Cerebellar cortex (tissue), 1 donor: ENCODE results near the gene CABP7.

ENCODE experiments used
- DNase-seq: peaks from one replicate; pipeline ENCODE4 v3.0.0-alpha.2; 2015; ENCODE audit warnings: low spot score

CABP7 gene

DNA sequence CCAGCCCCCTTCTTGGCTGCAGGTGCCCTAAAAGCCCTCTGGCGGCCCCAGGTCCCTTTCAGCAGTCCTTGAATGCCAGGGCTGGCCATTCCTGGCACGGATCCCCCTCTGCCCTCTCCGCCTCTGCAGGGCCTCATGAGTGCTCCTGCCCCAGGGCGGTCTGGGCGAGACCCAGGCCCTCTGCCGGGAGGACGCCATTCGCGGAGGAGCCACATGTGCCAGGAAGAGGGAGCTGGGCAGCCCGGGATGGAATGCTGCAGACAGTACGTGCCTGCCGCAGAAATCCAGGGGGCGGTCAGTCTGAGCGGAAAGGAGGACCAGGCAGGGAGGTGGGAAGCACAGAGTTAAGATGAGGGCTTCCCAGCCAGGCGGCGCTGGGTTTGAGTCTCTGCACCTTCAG is 2.8 kb downstream of the CABP7 start:
- DNase-seq = no peak

DNA sequence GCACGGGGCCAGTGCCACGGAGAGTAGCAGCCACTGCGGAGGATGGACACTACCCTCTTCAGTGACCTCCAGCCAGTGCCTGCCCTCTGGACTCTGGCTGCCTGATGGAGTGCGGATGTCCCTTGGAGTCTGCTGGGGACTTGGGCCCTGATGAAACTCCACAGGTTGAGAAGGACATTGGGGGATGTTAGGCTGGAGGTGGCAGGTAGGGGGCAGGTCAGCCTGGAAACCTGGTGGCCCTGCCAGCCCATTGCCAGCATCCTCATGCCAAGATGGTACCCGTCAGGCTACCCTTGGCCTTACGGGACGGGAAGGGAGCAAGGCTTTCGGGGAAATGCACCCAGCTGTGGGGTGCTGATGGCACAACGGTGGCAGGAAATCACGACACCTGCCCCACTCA is 4.0 kb downstream of the CABP7 start:
- no peak for DNase-seq

- no peak for DNase-seq
These were observed 5.0 kb downstream of the CABP7 start for GRCh38 chr22:29724843-29725242.

DNA sequence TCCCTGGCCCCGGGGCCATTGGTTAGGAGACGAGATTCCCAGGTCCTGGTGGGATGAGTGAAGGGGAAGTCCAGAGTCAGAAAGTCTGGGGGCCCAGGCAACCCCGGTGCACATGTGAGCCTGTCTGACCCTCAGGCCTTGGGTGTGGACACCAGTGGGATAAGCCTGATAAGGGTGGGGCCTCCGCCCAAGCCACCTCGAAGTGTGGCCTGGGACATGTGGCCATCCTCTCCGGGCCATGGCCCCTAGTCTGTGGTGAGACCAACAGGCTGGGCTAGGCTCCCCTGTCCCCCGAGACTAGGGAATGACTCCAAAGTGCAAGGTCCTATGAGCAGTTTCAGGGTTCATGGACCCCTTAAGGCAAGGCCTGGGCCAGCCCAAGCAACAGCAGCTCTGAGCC is 6.3 kb downstream of the CABP7 start:
- DNase-seq = no peak

DNA sequence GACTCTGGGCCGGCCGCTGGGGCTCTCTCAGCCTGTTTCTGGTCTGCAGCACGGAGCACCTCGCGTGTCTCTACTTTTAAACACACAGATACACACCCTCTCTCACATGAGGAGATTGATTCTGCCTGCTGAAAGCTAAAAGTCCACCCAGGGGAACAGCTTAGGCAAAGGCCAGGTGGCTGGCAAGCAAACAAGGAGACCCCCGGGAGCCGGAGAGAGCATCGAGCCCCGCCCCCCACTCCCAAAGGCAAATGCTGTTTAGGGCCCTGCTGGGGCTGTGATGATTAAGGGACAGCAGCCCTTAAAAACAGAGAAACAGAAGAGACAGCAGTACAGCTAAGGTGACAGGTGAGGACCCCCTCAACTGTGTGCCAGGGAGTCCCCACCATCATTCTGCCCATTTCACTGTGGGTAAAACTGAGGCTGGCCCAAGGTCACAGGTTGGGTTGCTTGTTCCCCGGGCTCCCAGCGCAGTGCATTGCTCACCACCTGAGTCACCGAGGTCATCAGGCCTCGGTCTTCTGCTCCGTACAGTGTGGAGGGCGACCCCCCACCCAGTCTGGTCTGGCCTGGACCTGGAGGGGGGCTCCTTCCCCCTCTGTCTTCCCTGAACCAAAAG is 6.8 kb downstream of the CABP7 start:
- no peak for DNase-seq

DNA sequence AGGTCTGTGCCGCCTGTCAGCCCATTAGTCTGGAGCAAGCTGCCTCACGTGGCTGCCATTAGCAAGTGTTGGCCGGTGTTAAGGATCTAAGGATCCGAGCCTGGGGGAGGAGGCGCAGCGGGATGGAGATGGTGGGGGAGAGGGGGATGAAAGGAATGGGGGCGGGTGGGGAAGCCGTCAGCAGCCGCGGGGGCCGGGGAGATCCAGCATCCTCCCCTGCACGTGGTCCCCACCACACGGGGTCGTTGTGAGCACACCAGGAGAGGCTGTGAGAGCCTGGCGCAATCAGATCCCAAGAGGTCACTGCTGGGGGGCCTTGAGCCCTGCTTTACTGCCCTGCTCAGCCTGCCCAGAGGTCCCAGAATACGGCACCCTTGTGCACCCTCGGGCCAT is 7.3 kb downstream of the CABP7 start:
- no peak for DNase-seq

- no peak for DNase-seq
These were observed 9.4 kb downstream of the CABP7 start for GRCh38 chr22:29729161-29729560.

DNA sequence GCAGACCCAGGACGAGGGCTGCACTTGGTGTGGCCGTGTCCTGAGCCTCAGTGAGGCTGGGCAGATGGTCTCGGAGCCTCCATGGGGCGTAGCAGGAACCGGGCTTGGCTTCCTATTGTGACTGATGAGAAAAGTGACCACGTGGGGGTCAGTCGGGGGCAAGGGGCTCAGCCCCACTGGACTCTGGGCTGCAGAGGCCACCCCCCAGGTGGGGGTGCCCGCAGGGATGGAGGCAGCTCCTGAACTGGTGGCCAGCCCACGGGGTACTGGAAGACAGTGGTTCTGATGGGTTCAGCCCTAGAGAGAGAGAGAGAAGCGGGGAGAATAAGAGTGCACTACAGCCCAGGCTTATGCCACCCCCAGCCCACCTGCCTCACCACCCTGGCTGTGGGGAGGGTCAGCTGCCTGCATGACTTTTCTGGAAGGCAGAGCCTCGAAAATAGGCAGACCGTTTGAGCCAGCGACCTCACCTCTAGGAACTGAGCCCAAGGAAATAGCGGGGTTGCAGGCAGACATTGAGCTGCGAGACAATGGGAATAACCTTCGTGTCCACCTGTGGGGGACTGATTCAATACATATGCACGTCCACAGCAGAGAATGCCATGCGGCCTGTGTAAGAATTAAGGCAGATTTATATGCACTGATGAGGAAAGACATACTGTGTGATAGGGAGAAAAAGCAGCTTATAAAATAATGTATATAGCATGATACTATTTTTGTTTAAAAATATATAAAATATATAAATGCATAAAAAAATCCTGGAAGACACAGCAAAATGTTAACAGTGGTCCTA is 11.5 kb downstream of the CABP7 start:
- DNase-seq = no peak

DNA sequence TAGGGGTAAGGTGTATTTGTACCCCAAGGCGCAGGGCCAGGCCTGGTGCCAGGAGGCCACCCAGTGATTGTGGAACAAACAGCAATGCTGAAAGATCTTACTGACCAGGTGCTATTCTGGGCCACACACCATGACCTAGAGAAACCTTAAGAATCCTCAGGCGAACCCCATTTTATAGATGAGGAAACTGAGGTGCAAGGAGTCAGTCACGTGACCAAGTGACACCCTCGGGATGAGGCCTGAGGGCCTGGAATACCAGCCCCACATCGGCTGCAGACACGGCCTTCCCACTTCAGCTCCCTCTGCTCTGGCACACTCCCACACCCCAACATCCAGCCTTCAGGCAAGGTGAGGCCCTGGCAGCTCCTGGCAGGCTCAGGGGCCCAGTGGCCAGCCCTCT is 13.1 kb downstream of the CABP7 start:
- DNase-seq = no peak

DNA sequence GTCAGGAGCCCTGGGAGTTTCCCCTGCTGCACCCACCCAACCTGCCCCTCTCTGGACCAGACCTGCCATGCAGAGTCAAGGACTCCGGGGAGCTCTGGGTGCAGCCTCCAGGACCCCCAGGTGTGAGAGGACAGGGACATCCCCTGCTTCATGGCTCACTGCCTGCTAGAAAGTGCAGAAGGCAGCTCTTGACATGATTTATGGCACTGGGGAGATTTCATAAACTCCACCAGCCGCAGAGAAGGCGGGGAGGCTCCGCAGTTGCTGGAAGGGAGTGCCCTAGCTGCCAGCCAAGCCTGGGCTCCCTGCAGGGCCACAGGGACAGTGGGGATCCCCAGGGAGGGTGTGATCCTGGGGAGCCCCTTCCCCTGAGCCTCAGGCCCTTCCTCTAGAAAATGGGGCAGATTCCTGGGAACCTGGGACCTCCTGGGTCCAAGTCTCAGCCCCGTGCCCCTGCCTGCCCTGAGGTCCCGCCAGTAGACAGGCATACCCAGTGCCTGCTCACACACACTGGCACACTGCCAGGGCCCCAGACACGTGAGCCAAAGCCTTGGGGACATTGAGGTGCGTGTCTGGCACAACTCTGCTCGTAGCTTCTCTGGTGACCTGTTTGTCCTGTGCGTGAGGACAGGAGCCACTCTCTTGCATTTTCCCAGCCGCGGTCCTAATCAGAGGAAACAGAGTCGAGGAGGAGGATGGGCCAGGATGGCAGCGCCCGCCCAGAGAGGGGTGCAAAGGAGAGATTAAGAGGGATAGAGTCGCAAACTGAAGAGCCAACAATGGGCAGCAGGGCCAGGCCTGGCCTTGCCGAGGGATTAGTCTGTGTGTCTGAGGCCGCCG is 13.8 kb downstream of the CABP7 start:
- DNase-seq = no peak

DNA sequence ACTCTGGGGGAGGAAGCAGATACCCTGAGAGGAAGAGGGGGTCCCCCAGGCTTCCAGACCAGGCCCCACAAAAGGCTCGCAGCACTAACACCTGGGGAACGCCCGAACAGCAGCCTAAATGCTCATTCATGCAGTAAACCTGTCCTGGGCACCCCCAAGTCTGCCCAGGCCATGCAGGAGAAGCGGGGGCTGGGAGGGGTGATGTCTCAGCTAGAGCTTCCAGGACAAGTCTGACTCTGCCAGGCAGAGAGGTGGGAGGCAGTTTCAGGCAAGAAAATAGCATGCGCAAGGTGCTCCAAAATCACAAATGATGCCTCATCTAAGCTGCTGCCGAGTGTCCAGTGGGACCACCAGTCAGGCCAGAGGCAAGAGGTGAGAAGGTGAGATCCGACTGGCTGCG is 14.6 kb downstream of the CABP7 start:
- no peak for DNase-seq

DNA sequence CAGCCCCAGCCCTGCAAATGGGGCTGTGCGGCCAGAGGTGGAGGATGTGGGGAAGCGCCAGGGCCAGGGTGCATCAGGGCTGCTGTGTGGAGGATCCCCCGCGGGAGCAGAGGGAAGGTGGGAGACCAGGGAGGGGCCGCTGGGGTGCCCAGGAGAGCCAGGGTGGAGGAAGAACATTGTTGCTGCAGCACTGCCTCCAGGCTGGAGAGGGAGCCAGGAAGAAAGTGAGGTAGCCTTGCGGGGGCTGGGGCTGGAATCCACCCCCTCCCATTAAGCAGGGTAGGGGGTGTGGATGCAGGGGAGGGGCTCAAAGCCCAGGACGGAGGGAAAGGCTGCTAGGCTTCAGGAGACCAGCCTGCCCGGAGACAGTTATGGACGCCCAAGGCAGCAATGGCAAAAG is 15.0 kb downstream of the CABP7 start:
- DNase-seq = no peak

DNA sequence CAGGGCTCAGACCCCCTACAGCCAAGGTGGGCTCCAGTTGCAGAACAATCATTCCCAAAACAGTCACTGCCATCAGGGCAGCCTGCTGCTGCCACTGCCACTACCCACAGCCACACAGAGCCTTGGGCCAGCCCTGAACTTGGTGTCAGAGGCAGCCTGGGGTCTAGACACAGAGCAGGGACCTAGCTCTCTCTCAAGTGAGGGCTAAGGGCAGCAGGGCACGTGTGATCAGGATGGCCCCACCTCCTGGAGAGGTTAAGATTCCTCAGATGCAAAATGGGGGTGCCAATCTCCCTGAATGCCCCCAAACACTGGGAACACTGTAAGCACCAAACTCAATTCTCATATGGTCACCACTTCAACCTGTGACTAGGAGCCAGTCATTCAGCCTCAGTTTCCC is 15.6 kb downstream of the CABP7 start:
- DNase-seq = no peak

DNA sequence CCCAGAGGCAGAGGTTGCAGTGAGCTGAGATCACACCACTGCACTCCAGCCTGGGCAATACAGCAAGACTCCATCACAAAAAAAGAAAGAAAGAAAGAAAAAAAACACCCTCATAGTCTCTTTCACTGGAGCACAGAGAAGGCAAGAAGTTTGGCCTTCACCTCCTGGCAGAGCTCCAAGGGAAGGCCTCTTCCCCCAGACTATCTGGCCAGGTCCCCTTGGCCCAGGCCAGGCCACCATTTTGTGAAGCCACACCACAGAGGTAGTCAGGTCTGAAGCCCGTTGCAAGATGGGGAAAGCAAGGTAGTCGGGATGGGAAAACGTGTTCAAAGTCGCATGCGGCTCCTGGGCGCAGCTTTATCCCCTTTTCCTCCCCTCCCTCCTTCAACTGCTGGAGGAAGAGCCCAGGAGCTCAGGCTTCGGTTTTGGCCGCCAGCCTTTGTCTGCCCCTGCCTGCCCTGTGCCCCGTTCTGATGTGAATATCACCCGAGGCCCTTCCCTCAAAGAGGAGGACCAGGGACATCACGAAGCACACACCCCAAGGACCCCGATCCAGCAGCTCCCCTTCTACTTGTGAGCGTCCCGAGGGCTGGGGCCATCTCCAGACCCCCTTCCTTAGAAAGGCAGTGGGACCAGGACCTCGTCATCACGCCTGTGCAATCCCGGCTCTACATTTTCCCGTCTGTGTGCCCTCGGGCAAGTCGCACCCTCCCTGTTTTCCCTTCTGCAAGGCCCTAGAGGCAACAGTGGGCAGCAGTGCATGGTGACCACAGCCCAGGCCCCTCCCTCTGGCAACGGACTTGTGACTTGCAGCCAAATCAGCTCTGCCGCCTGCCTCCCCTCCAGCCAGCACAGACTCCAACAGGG is 17.7 kb downstream of the CABP7 start:
- DNase-seq = no peak

DNA sequence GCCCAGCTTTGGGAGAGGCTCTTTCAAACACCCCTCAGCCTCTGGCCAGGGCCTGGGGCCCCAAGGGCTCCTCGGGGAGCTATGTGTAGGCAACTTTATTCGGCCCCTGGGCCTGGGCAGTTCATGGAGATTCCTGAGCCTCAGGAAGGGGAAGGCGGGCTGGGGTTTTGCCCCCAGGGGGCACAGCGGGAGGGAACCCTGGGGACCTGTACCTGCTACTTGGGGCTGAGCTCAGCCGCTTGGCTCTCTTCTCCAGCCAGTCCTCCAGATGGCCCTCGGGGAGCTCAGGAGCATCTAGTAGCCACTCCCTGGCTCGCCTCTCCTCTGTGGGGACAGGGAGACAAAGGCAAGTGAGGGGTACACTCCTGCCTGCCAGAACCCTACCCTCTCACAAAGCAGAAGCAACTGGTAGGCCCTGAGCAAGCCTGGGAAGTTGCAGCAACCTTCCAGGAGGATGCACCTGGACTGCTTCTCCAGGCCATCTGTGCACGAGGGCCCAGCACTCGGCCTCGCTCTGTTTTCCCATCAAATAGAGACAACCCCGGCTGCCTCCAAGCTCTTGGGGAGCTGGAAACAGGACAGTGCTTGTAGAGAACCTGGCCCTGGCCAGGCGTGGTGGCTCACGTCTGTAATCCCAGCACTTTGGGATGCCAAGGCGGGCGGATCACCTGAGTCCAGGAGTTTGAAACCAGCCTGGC is 18.5 kb downstream of the CABP7 start:
- DNase-seq = peak; percentile 69

GRCh38 chr22:29739346-29739875 is 19.6 kb downstream of the CABP7 start:
- no peak for DNase-seq

DNA sequence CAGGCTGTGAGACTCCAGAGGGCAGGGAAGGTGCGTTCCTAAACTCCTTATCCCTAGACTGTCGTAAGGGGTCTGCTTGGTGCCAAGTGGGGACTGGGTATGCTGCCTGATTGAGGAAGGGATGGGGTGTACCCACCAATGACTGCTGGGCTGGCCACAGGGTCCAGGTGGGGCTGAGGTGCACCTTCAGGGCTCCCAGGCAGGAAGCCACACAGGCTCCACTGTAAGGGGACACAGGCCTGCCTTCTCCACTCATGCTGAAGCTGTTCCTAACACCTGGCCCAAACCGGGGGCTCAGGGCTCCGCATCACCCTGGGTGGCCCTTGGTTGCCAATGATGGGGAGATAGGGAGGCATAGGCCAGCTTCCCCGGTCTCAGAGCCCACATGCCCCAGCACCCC is 20.4 kb downstream of the CABP7 start:
- DNase-seq = no peak

- no peak for DNase-seq
These were observed 22.1 kb downstream of the CABP7 start for GRCh38 chr22:29741926-29742325.

- no peak for DNase-seq
These were observed 22.5 kb downstream of the CABP7 start for GRCh38 chr22:29742326-29742725.

DNA sequence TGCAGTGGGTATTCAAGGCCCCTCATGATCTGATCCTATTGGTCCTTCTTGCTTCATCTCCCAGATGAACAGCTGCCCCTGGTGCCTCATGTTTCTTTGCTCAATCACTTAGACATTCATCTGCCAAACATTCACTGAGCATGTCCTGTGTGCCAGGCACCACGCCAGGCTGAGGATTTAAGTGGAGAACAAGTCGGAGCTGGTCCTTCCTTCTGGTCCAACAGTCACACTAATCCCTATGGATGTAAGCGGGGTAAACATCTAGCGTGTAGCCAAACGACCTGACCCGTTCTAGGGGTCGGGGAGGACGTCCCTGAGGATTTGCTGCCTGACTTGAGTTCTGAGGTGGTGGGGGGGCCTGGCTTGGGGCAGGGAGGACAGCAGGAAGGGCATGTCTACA is 25.1 kb downstream of the CABP7 start:
- DNase-seq = no peak

DNA sequence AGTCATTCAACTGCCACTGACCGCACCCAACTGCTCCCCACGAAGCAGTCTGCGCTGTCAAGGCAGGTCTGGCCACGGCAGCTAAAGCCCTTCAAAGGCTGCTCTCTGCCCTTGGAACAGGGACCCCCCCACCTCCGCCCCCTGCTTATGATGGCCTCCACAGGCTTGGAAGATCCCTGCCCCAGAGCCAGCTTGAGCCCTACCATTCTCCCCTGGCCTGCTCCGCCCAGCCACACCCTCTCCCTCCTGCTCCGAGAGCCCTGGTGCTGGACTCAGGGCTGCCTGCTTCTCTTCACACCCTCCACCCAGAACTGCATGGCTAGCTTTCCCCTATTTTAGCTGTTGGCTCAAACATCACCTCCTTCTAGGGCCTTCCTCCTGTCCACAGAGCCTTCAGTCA is 28.0 kb downstream of the CABP7 start:
- DNase-seq = no peak
